ENCODE results near the gene WSB1.

WSB1 gene

DNA sequence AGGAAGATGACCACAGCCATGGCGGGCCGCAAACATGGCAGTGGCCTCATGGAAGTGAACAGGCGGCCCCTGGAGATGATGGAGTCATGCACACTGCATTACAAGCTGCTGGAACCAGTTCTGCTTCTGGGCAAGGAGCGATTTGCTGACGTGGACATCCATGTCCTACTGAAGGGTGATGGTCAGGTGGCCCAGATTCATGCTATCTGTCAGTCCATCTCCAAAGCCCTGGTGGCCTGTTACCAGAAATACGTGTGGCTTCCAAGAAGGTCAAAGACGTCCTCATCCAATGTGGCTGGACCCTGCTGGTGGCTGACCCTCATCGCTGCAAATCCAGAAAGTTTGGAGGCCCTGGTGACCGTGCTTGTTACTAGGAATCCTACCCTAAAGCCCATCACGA is 13.4 kb upstream of the WSB1 start:
- Histone ChIP-seq H3K4me1 (ENCODE audit: insufficient read depth, poor library complexity, severe bottlenecking) (no peaks in the 10 kb centered on the region), H3K27me3 (ENCODE audit: insufficient read depth, poor library complexity, severe bottlenecking) (no peaks in the 10 kb centered on the region), H3K36me3 (ENCODE audit: low read depth) (no peaks in the 10 kb centered on the region), H3K27ac (ENCODE audit: poor library complexity, severe bottlenecking) (no peak overlapping the region), H3K4me3 (ENCODE audit: severe bottlenecking) (no peak overlapping the region), H3K9me3 (ENCODE audit: severe bottlenecking) (no peaks in the 10 kb centered on the region)
- no peak for TF ChIP-seq CTCF (IDR thresholded peaks at IDR 0.05; ENCODE audit: poor library complexity, severe bottlenecking)
- DNase-seq (ENCODE audit: low spot score) (no peak), ATAC-seq (ENCODE audit: low read depth) (no peak)

DNA sequence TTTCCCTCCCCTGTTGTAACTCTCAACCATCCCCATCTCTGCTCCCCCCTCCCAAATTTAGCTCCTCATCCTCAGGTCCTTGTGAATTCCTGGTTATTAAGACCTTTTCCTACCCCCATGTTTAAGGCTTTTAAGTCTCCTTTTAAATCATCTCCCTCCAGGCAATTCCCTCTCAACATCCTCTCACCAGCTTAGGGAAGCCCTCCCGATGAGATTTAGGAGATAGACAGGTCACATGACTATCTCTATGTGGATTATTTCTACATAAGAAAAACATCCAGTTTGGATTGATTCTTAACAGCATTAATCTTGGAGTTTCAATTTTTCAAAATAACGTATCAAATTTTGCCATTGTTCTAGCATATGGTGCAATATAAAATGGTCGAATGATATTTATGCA is 12.5 kb upstream of the WSB1 start:
- no peaks in the 10 kb centered on the region for H3K27me3 ChIP-seq (ENCODE audit: insufficient read depth, poor library complexity, severe bottlenecking)
- DNase-seq (ENCODE audit: low spot score), result no peak
- H3K27ac ChIP-seq (ENCODE audit: poor library complexity, severe bottlenecking), result no peak overlapping the region

DNA sequence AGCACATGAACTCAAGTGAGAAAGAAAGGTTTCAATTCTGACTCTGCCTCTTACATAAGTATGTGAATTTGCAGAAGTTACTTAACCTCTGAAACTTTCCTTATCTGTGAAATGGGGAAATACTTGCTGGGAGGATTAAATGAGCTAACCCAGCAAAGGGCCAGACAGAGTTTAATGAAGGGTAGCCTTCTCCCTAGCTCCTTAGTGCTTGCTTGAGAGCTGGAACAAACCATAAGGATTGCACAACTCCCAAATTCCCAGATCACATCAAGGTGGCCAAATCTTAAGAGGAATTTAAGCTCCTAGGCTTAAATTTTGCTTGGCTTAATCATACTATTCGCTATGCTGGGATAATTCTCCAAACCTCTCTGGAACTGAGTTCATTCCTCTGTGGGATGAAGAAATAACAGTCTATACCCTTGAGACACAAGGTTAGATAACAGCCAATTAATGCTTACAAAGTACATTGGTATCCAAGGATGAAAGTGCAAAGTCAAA is 11.8 kb upstream of the WSB1 start:
- Histone ChIP-seq H3K36me3 (ENCODE audit: low read depth) (no peaks in the 10 kb centered on the region), H3K4me3 (ENCODE audit: severe bottlenecking) (no peak overlapping the region), H3K27ac (ENCODE audit: poor library complexity, severe bottlenecking) (no peak overlapping the region), H3K27me3 (ENCODE audit: insufficient read depth, poor library complexity, severe bottlenecking) (no peaks in the 10 kb centered on the region), H3K4me1 (ENCODE audit: insufficient read depth, poor library complexity, severe bottlenecking) (no peaks in the 10 kb centered on the region), H3K9me3 (ENCODE audit: severe bottlenecking) (no peaks in the 10 kb centered on the region)
- DNase-seq (ENCODE audit: low spot score), result no peak
- ATAC-seq (ENCODE audit: low read depth), result no peak
- TF ChIP-seq CTCF (IDR thresholded peaks at IDR 0.05; ENCODE audit: poor library complexity, severe bottlenecking), result no peak

More for the DNA sequence above, 12.5 kb upstream of the WSB1 start:
- no peaks in the 10 kb centered on the region for H3K4me1 ChIP-seq (ENCODE audit: insufficient read depth, poor library complexity, severe bottlenecking)
- ATAC-seq (ENCODE audit: low read depth), result no peak
- no peaks in the 10 kb centered on the region for H3K9me3 ChIP-seq (ENCODE audit: severe bottlenecking)
- H3K4me3 ChIP-seq (ENCODE audit: severe bottlenecking), result no peak overlapping the region
- H3K36me3 ChIP-seq (ENCODE audit: low read depth), result no peaks in the 10 kb centered on the region
- TF ChIP-seq CTCF (IDR thresholded peaks at IDR 0.05; ENCODE audit: poor library complexity, severe bottlenecking), result no peak

DNA sequence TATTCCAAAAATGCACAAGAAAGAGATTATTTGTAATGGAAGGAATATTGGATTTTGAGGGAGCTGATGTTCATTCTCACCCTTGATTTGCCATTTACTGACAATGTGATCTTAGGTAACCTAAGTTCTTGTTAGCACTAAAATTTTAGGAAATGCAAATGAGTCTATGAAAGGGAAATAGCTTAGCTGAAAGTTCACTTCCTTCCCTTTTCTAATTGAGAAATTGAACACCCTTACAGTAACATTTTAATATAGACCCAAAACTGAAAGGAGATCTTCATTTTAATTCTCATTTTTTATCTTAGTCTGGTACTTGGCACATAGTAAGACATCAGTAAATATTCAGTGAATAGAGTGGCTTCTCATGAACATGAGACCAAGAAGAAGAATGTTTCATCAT is 10.9 kb upstream of the WSB1 start:
- DNase-seq (ENCODE audit: low spot score), result no peak
- H3K9me3 ChIP-seq (ENCODE audit: severe bottlenecking), result no peaks in the 10 kb centered on the region
- no peaks in the 10 kb centered on the region for H3K27me3 ChIP-seq (ENCODE audit: insufficient read depth, poor library complexity, severe bottlenecking)
- TF ChIP-seq CTCF (IDR thresholded peaks at IDR 0.05; ENCODE audit: poor library complexity, severe bottlenecking), result no peak
- H3K4me1 ChIP-seq (ENCODE audit: insufficient read depth, poor library complexity, severe bottlenecking), result no peaks in the 10 kb centered on the region
- ATAC-seq (ENCODE audit: low read depth), result no peak
- no peaks in the 10 kb centered on the region for H3K36me3 ChIP-seq (ENCODE audit: low read depth)
- H3K4me3 ChIP-seq (ENCODE audit: severe bottlenecking), result no peak overlapping the region
- H3K27ac ChIP-seq (ENCODE audit: poor library complexity, severe bottlenecking), result no peak overlapping the region

DNA sequence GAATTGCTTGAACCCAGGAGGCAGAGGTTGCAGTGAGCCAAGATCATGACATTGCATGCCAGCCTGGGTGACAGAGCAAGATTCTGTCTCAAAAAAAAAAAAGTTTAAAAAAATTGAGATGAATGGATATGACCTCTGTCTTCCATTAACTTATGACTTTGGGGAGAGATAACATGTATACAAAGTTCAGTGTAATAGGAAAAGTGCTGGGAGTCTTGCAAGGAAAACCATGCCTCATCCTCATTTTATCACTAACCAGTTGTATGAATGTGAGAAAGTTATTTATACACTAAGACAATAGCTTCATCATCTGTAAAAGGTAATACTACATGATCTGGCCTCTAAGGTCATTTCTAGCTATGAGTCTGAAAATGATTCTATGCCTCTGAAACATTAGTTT is 10.2 kb upstream of the WSB1 start:
- no peak overlapping the region for H3K27ac ChIP-seq (ENCODE audit: poor library complexity, severe bottlenecking)
- H3K4me3 ChIP-seq (ENCODE audit: severe bottlenecking), result no peak overlapping the region
- H3K9me3 ChIP-seq (ENCODE audit: severe bottlenecking), result no peaks in the 10 kb centered on the region
- TF ChIP-seq CTCF (IDR thresholded peaks at IDR 0.05; ENCODE audit: poor library complexity, severe bottlenecking), result no peak
- DNase-seq (ENCODE audit: low spot score) (no peak), ATAC-seq (ENCODE audit: low read depth) (no peak)
- H3K4me1 ChIP-seq (ENCODE audit: insufficient read depth, poor library complexity, severe bottlenecking), result no peaks in the 10 kb centered on the region
- no peaks in the 10 kb centered on the region for H3K36me3 ChIP-seq (ENCODE audit: low read depth)
- H3K27me3 ChIP-seq (ENCODE audit: insufficient read depth, poor library complexity, severe bottlenecking), result no peaks in the 10 kb centered on the region
